GM18520 (cell line): ENCODE measurements around the gene AHI1.

Experiments used
- ATAC-seq: cut with Tn5 transposase; IDR thresholded peaks from one replicate; pipeline ENCODE4 v1.9.1; 2021; ENCODE audit not compliant: unreplicated experiment

AHI1 gene

DNA sequence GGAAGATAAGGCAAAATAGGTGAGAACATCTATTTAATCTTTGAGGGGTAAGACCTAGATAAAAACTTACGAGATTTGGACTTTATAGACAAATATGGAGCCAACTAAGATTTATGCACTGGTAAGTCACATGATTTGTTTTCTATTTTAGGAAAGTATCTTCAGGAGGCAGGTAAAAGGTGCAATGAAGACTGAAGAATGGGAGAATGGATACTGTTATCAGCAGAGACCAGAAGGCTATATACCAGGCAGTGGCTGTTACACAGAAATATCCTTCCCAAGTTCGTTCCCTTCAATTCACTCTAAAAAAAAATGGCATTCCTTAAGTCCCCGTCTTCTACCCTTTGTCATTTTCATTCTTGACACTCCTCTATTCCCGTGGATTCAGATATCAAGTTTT lies 192.7 kb downstream of the AHI1 start:
- no peak for ATAC-seq

DNA sequence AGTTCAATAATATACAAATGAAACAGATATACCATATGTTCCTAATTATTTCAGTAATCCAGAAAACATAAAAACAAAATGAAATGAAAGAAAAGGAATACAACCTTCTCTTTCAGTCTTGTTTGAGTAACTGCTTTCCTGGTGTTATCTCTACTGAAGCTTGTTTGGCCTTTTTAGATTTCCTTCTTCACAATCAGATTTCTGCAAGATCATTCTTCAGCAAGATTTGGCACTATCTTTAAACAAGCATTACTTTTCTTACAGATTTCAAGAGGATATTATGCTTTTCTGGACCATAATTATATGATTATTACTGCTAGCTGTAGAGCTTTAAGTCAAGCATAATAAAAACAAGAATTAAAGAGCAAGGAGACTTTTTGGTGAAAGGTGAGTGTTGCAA lies 196.2 kb downstream of the AHI1 start:
- ATAC-seq, result no peak

DNA sequence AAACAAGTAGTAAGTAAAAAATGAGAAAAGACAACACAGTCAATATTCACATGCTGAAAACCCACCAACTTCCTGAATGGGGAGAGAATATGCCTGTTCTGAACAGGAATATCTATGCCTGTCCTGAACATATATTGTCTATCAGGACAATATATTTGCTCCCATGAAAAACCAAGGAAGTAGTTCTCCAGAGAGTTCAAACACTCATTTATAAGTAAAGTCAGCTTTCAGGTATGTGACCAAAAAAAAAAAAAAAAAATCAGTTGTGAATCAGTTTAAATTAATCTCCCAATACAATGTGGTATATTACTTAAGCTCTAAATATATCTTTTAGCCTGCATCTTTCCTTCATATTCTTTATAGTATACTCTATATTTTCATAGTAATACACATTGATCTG lies 197.0 kb downstream of the AHI1 start:
- no peak for ATAC-seq

DNA sequence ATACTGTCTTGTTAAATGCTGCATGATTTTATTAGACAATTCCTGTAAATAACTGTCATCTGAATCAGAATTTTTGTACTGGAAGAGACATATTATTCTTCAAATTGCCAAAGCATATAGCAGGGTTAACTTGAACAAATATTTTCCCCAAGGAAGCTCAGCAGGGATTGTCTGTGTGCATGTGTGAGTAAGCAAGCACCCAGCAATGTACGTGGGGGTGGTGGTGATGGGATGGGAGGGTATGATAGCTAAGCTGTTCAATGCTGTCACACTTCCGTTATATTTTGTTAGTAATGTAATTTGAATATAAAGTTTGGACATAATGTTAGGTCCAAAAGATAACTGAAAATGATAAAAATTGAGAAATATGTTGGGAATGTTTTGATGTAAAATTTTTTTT lies 198.3 kb downstream of the AHI1 start:
- no peak for ATAC-seq

DNA sequence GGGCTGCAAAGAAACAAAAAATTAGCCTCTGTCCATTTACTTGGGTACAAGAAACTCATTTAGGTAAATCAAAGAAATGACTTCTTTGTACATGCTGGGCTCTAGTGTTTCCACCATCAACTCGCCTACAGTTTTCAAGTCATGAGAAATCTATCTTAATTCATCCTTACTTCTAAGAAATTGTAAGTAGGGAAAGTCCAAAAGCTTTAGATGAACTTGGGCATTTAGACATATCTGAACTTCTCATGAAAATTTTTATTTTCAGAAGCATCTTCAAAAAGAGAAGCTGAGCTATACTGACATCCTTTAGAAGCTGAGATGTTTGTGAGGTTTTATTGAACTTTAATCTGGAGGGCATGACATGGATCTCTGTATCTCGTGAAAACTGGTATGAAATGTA lies 199.1 kb downstream of the AHI1 start:
- no peak for ATAC-seq

DNA sequence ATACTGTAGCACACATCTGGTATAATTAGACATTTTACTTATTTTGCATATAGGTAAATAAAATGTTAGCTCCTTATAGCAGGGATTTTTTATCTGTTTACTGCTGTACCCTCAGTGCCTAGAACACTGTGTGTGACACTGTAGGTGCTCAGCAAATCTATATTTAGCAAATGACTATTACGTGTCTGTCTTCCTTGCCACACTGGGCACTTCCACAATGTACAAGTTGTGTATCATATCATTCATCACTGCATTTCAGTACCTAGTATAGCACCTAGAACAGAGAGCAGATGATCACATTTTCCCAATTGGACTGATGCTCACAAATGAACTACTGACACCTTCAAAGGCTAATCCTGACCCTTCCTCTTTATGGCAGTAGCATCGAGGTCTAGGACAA lies 200.8 kb downstream of the AHI1 start:
- no peak for ATAC-seq

DNA sequence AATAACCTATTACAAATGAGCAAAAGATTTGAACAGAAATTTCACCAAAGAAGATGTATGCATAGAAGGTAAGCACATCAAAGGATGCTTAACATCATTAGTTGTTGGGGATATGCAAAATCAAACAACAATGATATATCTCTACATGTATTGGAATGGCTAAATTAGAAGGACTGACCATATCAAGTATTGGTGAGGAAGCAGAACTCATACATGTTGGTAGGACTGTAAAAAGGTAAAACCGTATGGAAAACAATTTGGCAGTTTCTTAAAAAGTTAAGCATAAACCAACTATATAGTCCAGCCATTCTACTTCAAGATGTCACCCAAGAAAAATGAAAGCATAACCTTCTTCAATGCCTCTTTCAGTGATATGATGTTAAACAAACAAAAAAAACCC lies 202.5 kb downstream of the AHI1 start:
- ATAC-seq, result no peak

DNA sequence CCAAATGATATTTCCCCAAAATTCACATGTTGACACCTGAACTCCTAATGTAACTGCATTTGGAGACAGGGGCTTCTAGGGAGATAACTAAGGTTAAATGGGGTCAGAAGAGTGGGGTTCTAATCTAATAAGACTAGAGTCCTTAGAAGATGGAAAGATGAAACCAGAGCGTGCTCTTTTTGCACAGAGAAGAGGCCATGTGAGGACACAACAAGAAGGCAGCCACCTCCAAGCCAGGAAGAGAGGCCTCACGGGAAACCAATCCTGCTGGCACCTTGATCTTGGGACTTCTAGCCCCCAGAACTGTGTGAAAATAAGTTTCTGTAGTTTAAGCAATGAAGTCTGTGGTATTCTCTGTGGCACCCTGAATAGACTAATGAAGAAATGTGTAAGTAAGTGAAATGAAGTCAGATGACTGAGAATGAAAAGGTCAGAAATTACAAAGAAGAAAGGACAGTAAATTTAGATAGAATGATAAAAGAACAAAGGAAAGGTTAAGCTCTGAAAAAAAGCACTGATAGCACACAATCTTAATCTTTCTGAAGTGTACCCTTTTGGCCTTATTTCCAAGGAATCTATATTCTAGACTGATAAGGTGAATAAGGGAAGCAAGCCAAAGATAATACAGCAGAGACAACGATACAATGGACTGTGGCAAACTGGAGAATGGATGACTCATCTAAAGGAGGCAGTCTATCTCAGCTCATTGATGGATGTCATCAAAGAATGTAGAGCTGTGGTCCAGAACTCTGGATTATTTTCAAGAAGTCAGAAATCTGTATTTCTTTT lies 206.1 kb downstream of the AHI1 start:
- no peak for ATAC-seq

DNA sequence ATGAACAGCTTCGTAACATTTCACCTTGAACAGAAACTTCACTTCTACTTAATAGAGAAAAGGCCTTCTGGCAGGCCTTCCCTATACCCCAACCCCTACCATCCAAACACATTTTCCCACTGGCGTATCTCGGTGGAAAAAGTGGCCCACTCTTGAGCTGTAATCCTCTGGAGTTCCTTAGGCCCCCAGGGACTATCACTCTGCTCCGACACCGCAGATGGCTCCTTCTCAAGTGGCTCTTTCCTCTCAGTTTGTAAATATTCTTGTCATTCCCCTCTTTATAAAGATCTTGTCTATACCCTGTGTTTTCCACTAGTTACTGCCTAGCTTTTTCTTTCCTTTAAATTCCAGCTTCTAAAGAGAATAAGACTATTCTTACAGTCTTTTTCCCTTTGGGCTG lies 207.7 kb downstream of the AHI1 start:
- ATAC-seq, result no peak

DNA sequence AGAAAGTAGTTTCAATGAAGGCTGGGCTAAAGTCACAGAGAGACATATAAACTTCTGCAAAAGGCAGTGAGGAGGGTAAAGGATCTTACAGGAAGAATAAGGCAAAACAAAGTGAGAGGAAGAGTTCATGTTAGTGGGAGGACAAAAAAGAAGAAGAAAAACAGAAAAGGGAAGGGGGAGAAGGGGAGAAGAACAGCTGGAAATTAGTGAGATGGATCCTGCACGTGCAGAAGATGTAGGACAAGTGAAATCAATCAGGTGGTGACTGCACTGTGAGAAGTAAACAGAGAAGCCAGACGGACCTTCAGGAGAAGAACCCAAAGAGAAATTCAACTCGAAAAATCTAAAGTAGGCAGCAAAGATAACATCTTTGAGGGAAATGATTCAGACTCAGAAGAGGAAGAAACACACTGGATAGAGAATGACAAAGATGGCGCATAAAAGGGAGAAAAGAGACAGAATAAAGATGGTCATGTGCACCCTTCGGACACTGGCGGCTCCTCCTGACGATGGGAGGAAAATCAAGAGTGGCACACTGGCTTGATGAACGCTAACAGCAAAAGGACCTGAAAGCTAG lies 210.5 kb downstream of the AHI1 start:
- ATAC-seq, result no peak

DNA sequence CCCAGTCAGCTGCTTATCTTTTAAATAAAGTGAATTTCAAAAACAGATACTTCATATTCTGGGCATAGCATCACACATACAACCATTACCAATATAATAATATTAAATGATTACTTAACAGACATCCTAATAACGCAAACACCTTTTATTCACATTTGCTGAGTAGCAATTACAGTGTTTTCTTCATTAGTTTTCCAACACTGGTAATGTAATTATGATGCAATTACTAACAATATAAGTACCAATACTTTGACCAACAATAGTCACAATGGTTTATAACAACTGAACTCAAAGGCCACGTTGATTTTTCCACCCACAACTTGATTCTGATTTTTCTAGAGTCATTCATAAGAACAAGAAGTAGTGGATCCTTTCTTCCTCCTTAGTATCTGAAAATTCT lies 212.4 kb downstream of the AHI1 start:
- no peak for ATAC-seq

DNA sequence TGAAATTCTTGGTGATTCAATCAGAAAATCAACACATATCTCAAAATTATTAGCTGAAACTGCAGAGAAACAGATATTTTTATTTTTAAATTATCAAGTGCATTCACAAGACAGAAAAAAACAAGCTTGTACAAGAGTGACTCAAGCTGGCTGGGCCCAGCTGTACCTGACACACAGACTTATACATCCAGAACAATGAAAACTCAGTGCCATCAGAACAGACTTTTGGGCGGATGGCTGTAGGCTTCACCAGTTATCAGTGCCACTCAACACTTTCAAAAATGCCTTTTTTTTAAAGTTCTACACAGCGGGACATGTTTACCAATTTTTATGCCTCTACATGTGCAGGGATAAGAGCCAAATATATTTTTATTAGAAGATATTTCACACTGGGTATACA lies 213.6 kb downstream of the AHI1 start:
- ATAC-seq, result no peak

DNA sequence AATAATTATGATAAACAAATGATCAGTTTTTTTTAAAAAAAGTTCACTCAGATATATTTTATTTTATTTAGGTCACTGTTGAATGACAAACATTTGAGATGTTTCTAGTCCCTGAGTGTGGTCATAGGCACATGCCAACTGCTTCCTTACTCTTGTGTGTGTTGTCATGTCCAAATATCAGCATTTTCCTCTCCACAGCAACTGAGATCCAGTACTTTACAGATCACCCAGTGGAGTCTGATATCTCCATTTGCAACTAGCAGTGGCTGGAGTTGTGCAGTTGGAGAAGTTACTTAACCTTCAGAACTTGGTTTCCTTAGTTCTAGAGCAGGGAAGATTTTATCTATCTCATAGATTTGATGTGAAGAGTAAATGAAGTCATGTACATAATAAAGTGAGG lies 215.1 kb downstream of the AHI1 start:
- no peak for ATAC-seq

DNA sequence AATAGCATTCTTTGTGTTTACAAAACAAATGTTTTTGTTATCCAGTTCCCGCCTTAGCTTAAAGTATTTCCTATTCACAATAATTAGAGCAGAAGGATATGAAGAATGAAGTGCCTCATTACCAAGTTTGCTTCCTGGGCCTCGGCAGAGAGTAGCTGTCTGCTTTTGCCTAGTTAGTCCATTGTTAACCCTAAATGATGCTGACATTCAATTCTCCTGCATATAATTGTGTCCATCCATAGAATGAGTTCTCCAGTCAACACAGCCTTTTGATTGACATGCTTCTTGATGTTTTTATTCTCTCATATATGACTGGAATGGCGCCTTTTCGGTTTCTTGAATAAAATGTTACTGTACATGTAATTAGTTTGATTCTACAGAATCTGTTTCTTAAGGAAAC lies 215.6 kb downstream of the AHI1 start:
- no peak for ATAC-seq

DNA sequence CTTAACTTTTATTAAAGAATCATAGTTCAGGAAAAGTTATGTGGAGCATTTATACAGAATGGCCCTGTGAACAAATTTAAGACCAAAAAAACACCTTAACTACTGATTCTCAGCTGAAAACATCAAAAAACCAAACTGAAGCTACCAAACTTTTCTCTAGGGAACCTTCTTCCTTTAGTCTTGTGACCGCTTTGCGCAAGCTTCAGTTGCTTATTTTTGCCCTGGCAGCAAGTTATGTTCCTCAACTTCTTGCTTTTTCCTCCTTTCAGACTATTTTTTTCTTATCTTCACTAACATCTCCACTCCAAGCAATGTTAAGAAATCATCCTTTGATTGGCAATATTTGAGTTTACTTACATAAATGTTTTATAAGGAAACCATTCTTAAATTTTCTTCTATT lies 216.3 kb downstream of the AHI1 start:
- no peak for ATAC-seq

DNA sequence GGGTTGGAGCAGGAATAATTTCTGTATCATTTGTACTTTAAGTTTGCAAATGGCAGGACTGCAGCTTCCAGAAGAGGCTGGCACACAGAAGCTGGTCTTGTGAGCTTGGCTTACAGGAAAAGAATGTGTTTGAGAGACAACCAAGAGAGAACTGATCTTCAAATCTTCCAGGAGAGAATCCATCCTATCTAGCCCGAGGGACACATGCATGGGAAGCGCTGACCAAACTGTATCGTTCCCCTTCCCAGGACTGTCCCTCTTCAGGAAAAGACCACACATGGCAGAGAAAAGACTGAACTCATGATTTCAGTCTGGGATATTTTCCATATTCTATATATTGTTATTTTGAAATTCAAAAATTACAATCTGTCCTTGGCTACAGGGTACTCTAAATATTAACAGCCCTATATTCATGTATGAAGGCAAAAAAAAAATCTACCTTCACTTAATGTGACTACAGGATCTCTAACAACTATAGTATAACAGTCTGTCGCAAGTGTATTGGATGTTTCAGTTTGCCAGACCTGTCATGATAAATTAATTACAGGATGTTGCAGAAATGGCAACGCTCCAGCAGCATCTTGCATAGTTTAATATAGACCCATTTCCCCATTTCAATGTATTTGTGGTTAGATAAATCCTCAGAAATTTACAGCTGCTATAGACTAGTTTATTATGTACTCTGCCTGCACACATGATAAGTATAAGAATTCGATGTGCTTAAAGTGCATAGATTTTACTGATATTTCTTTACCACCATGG lies 217.0 kb downstream of the AHI1 start:
- ATAC-seq, result no peak

DNA sequence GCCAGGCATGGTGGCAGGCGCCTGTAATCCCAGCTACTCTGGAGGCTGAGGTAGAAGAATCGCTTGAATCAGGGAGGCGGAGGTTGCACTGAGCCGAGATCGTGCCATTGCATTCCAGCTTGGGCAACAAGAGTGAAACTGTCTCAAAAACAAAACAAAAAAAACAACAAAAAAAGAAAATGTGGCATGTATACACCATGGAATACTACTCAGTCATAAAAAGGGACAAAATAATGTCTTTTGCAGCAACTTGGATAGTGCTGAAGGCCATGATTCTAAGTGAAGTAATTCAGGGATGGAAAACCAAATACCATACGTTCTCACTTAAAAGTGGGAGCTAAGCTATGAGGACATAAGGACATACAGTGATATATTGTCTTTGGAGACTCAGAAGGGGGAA lies 220.1 kb downstream of the AHI1 start:
- ATAC-seq, result no peak

DNA sequence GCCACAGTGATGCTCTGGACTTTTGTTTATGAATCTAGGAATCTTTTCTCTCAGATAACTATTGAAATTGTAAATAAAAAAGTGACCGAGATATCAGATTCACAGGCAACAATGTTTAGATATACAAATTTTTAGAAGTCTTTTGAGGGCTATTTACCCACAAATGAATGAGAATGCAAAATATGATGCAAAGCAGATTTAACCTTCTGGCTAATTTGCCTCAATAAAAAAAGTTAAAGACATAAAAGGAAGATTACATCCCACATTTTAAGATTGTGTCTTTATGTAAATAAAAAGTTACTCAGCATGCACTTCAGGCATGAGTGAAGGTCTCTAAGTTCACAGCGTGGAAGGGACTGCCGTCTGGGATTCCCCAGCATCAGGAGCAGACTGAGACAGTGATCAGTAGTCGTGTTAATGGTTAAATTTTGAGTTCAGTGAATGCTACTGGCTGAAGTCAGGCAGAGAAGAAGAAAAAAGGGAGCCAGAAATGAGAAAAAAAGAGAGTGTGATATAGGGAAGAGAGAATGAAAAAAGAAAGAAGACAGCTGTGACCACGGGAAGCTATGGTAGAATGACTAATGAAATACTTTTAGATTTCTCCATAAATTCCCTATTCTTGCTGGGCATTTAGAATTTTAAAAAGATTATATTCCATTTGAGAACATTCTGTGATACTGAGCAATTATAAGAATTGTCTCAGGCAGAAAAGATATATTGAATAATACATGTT lies 222.8 kb downstream of the AHI1 start:
- no peak for ATAC-seq

DNA sequence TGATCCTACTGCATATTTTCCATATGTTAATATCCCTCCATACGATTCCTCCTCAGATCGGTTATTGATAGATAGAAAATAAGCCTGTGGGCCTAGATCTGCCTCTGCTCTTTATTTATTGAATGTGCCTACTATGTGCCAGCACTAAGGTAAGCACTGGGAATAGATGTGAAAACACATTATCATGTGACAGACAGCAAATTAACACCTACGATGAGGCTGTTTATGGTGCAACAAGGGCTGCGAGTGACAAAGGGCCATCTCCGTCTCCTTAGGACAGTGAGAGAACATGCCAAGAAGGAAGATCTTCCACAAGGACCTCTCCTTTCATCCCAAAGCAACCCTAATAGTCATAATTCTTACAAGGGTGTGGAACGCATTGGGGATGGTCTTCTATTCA lies 225.9 kb downstream of the AHI1 start:
- no peak for ATAC-seq

DNA sequence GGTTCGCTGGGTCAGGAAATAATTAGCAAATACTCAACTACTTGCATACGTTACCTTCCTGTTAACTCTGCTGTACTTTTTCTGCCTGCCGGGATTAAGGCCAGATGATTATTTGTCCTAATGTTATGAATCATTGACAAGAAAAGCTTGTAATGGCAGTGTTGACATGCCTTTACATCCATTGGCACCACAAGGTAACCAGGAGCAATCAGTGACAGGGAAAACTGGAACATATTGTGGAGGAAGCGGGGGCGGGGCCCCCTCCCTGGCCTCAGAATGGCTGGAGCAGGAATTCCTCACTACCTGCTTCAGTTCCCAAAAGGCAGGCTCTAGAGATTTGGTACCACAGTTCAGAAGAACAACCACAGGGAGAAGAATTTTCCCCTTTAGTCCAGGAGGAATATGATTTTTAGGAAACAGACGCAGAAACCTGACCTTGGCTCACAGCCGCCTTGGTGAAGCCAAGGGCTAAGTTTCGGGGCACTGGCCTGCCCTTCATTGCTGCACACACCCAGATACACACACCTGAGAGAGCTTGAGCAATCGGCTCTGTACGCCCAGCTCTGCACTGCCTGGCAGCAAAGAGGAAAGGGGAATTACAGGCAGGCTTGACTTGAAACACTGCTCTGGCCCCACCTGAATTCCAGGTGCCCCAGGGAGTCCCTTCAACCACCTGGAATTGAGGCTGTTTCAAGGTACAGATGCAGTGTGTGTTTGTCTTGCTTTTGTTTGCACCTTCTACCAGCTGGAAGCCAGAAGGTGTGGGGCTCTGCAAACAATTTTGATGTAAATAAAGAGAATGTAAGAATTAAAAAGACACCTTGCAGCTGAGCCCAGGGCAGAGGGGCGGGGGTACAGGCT lies 226.6 kb downstream of the AHI1 start:
- no peak for ATAC-seq

DNA sequence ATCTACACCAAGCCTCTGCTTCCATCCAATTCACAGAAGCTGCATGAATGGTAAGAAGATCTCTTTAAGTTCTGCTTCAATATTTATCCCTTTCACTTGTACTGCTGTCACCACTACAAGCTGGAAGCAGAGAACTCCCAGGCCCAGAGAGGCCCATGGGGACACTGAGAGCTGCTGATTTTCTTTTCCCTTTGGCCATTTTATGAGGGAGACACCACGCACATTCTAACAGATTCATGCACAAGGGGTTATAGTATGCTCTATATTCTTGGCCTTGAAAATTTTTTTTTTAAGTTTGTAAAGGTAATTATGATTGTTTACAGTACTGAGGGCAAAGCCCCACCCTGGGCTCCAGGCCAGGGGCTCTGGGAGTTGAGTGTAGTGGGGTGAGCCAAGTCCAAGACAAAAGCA lies 228.1 kb downstream of the AHI1 start:
- no peak for ATAC-seq
